ENCODE measurements around the gene CDH13. TPM values are rescaled to one million over a fixed set of nuclear protein-coding genes. Genes with fewer than 3 reads are reported as not detected.

CDH13 gene
- total RNA-seq, 1 donor from 2014 or later = not detected

DNA sequence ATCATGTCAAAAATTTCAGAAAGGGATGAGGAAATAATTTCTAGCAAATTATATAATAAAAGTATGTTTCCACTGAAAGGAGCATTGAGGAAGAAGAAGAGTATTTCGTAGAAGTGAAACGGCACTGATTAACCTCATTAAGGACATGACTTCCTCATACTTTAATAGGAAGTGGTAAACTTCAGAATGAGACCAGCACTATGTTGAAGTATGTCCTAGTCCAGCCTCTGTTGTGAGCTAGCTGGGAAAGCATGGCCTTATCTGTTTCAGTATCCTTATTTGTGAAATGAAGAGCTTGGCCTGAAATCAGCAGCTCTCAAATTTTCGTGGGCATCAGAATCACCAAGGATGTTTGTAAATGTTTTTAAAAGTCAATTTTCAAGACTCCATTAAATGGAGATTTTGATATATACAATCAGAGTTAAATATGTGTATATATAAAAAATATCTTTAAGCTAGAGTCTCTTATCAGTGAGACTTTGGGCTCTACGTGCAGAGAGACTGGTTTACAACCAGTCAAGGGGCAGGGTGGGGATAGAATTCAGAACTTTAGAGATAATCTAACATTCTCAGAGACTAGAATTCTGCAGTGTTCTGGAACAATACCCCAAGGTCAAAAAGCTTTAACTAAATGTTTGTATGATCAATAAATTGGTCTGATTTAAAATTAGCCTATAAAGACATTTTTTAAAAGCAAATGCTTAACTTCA is 365.4 kb downstream of the CDH13 start:
- intact Hi-C loops (cut with micrococcal nuclease) = no loop called here

DNA sequence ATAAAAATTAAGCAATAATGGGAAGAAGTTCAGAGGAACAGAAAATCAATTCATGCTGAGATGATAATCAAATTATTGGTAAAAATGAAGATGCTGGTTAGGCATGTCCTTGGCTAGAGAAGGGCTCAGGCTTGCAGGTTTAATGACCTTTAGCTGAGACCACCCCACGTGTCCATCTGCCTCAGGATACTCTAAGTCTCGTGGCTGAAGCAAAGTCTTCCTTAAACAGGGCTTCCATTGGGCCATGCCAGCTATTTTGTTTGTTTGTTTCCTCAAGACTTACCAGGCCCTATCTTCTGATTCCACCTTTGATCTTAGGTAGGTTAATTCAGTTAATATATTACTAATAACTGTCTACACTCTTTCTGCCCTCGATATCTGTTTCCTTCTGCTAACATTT is 366.0 kb downstream of the CDH13 start:
- intact Hi-C loops (cut with micrococcal nuclease) = no loop called here

DNA sequence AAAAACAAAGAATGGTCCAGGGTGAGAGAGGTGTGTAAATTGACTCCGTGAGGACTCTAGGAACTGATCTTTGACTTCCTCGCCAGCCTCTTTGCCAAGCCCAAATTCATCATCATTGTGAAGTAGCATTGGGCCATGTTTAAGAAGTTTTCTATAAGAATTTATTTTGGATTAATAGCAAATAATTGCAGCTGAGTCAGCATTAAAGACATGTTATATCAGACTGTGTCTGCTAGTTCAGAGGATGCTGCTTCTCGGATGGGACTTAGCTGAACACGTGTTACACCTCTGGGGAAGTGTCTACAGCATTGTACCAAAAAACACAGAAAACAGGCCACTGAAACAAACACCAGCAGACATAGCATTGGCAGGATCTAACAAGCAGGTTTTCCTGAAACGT is 366.6 kb downstream of the CDH13 start:
- intact Hi-C loops (cut with micrococcal nuclease) = no loop called here

DNA sequence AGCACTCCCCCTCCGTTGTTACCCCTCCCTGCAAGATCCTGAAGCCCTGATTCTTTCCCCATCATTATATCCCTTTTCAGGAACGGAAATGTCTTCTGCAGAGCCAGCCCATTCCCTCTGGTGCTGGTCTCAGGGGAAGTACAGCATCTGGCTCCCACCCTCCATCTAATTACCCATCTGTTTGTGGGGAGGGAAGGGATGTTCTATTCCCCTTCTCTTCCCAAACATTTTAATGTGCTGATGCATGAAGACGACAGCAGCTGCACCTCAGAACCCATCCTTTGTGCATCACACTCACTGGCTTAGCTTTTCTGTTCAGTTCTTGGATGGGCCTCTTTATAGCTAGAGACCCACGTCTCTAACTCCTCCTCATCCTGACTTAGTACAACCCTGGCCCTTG is 367.2 kb downstream of the CDH13 start:
- intact Hi-C loops (cut with micrococcal nuclease) = no loop called here

DNA sequence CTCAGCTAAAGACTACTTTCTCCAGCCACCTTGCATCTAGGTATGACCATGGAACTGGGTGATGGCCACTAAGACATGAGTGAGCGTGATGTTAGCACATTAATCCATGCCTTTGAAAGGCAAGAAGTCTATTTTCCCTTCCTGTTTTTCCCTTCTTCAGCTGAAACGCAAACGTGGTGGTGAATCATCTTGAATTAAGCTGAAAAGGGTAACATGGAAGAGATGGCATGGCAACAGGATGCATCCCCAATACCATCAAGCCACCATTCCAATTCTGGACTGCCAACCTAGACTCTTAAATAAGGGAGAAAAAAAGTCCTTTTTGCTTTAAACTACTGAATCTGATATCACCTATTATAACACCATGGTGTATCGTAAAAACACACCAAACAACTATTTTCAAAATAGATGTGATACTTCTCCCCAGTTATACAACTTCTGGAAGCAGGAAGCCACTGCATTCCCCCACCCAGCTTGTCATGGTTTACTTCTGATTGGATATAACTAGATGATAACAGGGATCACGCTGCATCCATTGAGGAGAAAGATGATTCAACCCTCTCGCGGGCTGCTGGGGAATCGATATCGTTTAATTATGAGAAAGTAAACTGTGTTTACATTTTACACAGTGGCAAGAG is 368.6 kb downstream of the CDH13 start:
- intact Hi-C loops (cut with micrococcal nuclease) = no loop called here

- intact Hi-C loops (cut with micrococcal nuclease) = no loop called here
Measured at GRCh38 chr16:82995924-82996441, 369.2 kb downstream of the CDH13 start.

GRCh38 chr16:82996814-82997213 is 370.0 kb downstream of the CDH13 start:
- intact Hi-C loops (cut with micrococcal nuclease) = no loop called here

DNA sequence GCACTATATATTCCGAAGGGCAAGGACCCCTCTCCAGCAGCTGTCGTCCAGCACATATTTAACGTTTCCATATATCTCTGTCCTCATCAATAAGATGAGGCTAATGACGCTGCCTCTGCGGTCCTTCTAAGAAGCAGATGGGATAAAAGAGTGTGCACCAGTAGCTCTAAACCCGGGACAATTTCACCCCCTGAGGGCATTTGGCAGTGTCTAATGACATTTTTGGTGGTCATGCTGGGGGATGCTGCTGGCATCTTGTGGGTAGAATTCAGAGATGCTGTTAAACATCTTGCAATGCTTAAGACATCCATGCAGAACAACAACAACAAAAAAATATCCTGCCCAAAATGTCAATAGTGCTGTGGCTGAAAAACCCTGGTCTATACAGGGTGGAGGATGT is 372.9 kb downstream of the CDH13 start:
- intact Hi-C loops (cut with micrococcal nuclease) = no loop called here

GRCh38 chr16:83002351-83003334 is 375.9 kb downstream of the CDH13 start:
- intact Hi-C loops (cut with micrococcal nuclease) = no loop called here

- intact Hi-C loops (cut with micrococcal nuclease) = no loop called here
Measured at GRCh38 chr16:83004868-83005652, 378.3 kb downstream of the CDH13 start.

- intact Hi-C loops (cut with micrococcal nuclease) = no loop called here
Measured at GRCh38 chr16:83005653-83006160, 378.9 kb downstream of the CDH13 start.

DNA sequence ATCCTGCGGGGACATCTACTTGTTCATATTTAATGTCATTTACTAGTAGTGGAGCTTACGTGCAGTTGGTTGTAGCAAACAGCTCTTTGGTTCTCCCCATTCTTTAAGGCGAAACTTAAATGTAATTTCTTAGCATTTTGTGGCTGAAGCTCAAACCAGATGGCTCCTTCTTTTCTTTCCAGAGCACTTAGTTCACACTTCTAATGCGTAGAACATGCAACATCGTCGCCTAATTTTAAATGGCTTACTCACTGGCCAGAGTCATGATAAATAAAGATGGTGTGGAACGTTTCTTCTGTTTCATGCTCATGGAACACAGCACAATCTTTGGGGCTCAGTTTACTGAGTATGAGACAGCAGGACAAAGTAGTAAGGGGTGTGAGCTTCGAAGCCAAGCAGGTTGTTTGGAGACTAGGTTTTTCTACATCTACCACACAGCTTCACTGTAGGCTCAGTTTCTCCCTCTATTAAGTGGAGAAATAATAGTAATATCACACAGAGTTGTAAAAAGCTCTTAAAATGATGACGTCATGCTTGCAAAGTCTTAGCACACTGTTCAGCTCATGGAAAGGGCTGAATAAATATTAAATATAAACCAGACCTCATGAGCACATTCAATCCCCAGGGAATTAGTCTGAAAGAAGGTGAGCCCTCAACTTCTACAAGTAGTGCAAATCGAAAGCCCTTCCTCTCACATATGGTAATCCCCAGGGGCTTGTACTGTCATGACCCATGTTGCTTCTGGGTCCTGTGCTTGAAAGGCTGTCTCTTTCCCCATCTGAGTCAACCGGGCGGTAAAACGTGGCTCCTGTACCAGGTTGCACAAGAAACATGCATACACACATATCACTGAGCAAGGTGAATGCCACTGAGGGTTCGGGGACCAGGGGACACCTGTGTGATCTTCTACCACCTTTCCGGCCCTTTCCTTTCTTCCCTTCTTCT is 384.3 kb downstream of the CDH13 start:
- intact Hi-C loops (cut with micrococcal nuclease) = no loop called here

- intact Hi-C loops (cut with micrococcal nuclease) = no loop called here
Measured at GRCh38 chr16:83011939-83012338, 385.2 kb downstream of the CDH13 start.

DNA sequence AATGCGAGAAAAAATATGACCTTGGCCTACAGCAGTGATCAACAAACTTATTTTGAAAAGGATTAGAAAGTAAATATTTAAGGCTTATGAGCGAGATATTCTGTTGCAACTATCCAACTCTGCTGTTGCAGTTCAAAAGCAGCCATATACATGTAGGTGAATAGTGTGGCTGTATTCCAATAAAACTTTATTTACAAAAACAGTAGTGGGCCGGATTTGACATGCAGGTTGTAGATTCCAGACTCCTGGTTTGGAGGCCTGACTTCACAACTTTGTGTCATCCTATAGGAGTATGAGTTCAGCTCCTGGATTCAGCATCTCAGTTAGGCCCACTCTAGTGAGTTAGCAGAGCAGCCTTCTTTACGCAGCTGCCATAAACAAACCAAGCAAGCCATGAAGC is 386.3 kb downstream of the CDH13 start:
- intact Hi-C loops (cut with micrococcal nuclease) = no loop called here

GRCh38 chr16:83019963-83020362 is 393.2 kb downstream of the CDH13 start:
- intact Hi-C loops (cut with micrococcal nuclease) = no loop called here

GRCh38 chr16:83021045-83021444 is 394.3 kb downstream of the CDH13 start:
- intact Hi-C loops (cut with micrococcal nuclease) = no loop called here

DNA sequence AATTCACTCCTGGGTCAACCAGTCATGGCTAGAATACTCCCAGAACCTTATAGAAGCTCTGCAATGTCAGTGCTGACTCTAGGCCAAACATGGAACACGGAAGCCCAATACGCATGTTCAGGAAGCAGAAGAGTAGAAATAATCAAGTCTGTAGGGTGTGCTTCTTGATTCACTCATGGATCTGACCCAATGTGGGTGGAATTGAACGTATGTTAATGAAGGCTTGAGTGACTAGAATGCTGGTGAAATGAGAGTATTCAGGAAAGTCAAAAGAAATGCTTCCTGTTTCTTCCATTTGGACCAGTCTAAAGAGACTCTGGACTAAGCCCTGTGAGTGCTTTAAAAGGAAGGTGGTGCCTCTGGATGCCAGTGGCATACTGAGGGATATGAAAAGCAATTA is 395.0 kb downstream of the CDH13 start:
- intact Hi-C loops (cut with micrococcal nuclease) = no loop called here

- intact Hi-C loops (cut with micrococcal nuclease) = no loop called here
Measured at GRCh38 chr16:83023011-83023410, 396.2 kb downstream of the CDH13 start.

- intact Hi-C loops (cut with micrococcal nuclease) = no loop called here
Measured at GRCh38 chr16:83023640-83024039, 396.9 kb downstream of the CDH13 start.

GRCh38 chr16:83027973-83028372 is 401.2 kb downstream of the CDH13 start:
- intact Hi-C loops (cut with micrococcal nuclease) = no loop called here
